K562 (cell line): ENCODE measurements around the gene LINGO3. TPM values are rescaled to one million over a fixed set of nuclear protein-coding genes. Genes with fewer than 3 reads are reported as not detected.

Experiments used
- ZC3H11A ChIP-seq: IDR thresholded peaks from 2 replicates; pipeline ENCODE4 v1.6.1; 2012; ENCODE audit warnings: low read depth, low read length, improper control_type of control experiment
- polyA plus RNA-seq, 8 experiments: library from polyadenylated mRNA; depleted of rRNA in 4 of 8; stranded (reverse) in 5 of 8; unstranded in 3 of 8; fragments of >200 nt; fragmentation: Nextera tagmentation in 2 of 8; fragmentation: Illumina TruSeq in 1 of 8; extraction: Ambion mirVana in 2 of 8; extraction: Trizol in 1 of 8; gene quantifications; 2 replicates each; pipeline versions ENCODE4 v1.2.1 to v1.2.3, GENCODE V29; 2011 to 2014; ENCODE audit warnings: inconsistent platforms in 1 of 8, missing spikeins in 1 of 8
- total RNA-seq, 7 experiments: library from RNA; depleted of rRNA in 6 of 7; stranded (reverse); fragments of >200 nt in 6 of 7; fragmentation: Illumina TruSeq in 2 of 7; extraction: Trizol in 2 of 7; gene quantifications; 2 replicates each; pipeline versions ENCODE4 v1.2.1 to v1.2.3, GENCODE V29; 2011 to 2021; ENCODE audit warnings: low replicate concordance in 1 of 7
- TF ChIP-seq, protein P1 (sequence below), 2 experiments: fragments of 450-650 bp; formaldehyde crosslinking in 1 of 2; IDR thresholded peaks; 2 replicates each; pipeline versions ENCODE4 v1.4.0 to v1.6.1; 2014 to 2020; ENCODE audit warnings: mild to moderate bottlenecking in 2 of 2, borderline replicate concordance in 1 of 2, low read depth in 1 of 2

The LINGO3 gene
- total and polyA plus RNA-seq, 9 of the 15 experiments (the other 6 are each of a cell fraction or from before 2014, with no cell fraction given): 0.03 to 0.05 (median 0.03) TPM; not detected in 6

DNA sequence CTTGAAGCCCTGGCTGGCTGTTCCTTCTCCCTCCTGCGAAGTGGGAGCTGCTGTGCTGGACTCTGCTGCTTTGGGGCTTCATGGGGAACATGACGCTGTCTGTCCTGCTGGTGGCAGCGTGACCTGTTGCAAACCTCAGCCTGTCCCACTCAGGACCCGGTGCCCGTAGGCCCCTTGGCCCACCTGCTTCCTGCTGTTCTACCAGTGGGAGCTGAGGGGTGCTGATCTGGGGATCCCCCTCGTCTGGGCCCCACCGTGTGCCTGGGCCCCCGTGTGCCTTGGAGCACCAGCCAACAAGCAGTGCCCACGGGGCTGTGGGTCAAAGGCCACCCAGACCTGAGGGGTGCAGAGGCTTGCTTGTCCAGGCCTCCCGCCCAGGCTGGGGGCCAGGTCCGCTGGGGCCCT lies 25.9 kb upstream of the LINGO3 start (continued):
- TF ChIP-seq, protein P1, sequence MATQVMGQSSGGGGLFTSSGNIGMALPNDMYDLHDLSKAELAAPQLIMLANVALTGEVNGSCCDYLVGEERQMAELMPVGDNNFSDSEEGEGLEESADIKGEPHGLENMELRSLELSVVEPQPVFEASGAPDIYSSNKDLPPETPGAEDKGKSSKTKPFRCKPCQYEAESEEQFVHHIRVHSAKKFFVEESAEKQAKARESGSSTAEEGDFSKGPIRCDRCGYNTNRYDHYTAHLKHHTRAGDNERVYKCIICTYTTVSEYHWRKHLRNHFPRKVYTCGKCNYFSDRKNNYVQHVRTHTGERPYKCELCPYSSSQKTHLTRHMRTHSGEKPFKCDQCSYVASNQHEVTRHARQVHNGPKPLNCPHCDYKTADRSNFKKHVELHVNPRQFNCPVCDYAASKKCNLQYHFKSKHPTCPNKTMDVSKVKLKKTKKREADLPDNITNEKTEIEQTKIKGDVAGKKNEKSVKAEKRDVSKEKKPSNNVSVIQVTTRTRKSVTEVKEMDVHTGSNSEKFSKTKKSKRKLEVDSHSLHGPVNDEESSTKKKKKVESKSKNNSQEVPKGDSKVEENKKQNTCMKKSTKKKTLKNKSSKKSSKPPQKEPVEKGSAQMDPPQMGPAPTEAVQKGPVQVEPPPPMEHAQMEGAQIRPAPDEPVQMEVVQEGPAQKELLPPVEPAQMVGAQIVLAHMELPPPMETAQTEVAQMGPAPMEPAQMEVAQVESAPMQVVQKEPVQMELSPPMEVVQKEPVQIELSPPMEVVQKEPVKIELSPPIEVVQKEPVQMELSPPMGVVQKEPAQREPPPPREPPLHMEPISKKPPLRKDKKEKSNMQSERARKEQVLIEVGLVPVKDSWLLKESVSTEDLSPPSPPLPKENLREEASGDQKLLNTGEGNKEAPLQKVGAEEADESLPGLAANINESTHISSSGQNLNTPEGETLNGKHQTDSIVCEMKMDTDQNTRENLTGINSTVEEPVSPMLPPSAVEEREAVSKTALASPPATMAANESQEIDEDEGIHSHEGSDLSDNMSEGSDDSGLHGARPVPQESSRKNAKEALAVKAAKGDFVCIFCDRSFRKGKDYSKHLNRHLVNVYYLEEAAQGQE (IDR thresholded peaks at IDR 0.05; ENCODE audit: borderline replicate concordance): no peak
- TF ChIP-seq, protein P1 (CRISPR knock-in tag; IDR thresholded peaks at IDR 0.05; ENCODE audit: low read depth): no peak
- TF ChIP-seq ZC3H11A: no peak
